PC-9 (cell line): Measurements from ENCODE around the gene MAP2K5. TPM values are rescaled to one million over a fixed set of nuclear protein-coding genes. Genes with fewer than 3 reads are reported as not detected.
A peak's percentile ranks its signal among the peaks of the same experiment; 100 is the strongest.

Source experiments
- BruUV-seq: library from RNA; stranded (reverse); fragments of 400-500 nt; replicated peaks from 2 replicates; lab custom pipeline; 2021; lab: Mats Ljungman, UMichigan
- CTCF ChIA-PET: fragments of 300-600 bp; sonication (Branson Sonifier 250); formaldehyde crosslinking; loops from one replicate; lab custom pipeline; 2022; ENCODE audit warnings: antibody characterized with exemption; lab: Charles Lee
- POLR2A ChIA-PET: fragments of 300-600 bp; sonication (Branson Sonifier 250); formaldehyde crosslinking; loops from one replicate; lab custom pipeline; 2022; ENCODE audit warnings: antibody characterized with exemption; ENCODE audit not compliant: unreplicated experiment; lab: Charles Lee
- DNase-seq, 2 experiments: peaks; one replicate each; pipeline versions ENCODE4 v3.0.0 to v3.0.0-alpha.2; 2015 to 2022; ENCODE audit warnings: mixed read lengths in 1 of 2
- H2AFZ ChIP-seq: fragments of 200-600 bp; sonication (generic); 2 replicates; pipeline ENCODE4 v1.8.1; 2017; ENCODE audit warnings: antibody characterized with exemption
- H3F3A ChIP-seq: fragments of 200-600 bp; sonication (generic); 2 replicates; pipeline ENCODE4 v1.8.1; 2017; ENCODE audit warnings: antibody characterized with exemption, mild to moderate bottlenecking, low read depth; ENCODE audit not compliant: insufficient read depth
- H3K27ac ChIP-seq: fragments of 200-600 bp; sonication (generic); 2 replicates; pipeline ENCODE4 v1.6.1; 2016; ENCODE audit warnings: mixed run types
- H3K27me3 ChIP-seq: fragments of 200-600 bp; sonication (generic); 2 replicates; pipeline ENCODE4 v1.6.1; 2016; ENCODE audit warnings: low read depth, mixed run types; ENCODE audit not compliant: insufficient read depth
- H3K36me3 ChIP-seq: fragments of 200-600 bp; sonication (generic); 2 replicates; pipeline ENCODE4 v1.6.1; 2016; ENCODE audit warnings: low read depth, mixed run types
- H3K4me1 ChIP-seq: fragments of 200-600 bp; sonication (generic); replicated peaks from 2 replicates; pipeline ENCODE4 v1.6.1; 2016; ENCODE audit warnings: mixed run types; ENCODE audit not compliant: insufficient read depth
- H3K4me2 ChIP-seq: fragments of 200-600 bp; sonication (generic); 2 replicates; pipeline ENCODE4 v1.6.1; 2017; ENCODE audit warnings: mixed run types
- H3K4me3 ChIP-seq: fragments of 200-600 bp; sonication (generic); 2 replicates; pipeline ENCODE4 v1.6.1; 2016; ENCODE audit warnings: mixed run types
- H3K79me2 ChIP-seq: fragments of 200-600 bp; sonication (generic); 2 replicates; pipeline ENCODE4 v1.6.1; 2017; ENCODE audit warnings: low read depth, mixed run types
- H3K9me2 ChIP-seq: fragments of 200-600 bp; sonication (generic); 2 replicates; pipeline ENCODE4 v1.8.1; 2017; ENCODE audit warnings: mild to moderate bottlenecking; ENCODE audit not compliant: insufficient read depth
- H3K9me3 ChIP-seq: fragments of 200-600 bp; sonication (generic); 2 replicates; pipeline ENCODE4 v1.8.1; 2016; ENCODE audit warnings: low read depth; ENCODE audit not compliant: insufficient read depth
- H4K20me1 ChIP-seq: fragments of 200-600 bp; sonication (generic); 2 replicates; pipeline ENCODE4 v1.8.1; 2017; ENCODE audit not compliant: insufficient read depth
- EZH2 ChIP-seq: fragments of 200-600 bp; sonication (generic); IDR thresholded peaks from 2 replicates; pipeline ENCODE4 v1.8.0; 2017; ENCODE audit warnings: antibody characterized with exemption, low read depth
- intact Hi-C: fragments of 100-400 bp; cut with micrococcal nuclease; formaldehyde crosslinking; loops from one replicate; pipeline ENCODE4 v1.10.0; 2022; ENCODE audit not compliant: unreplicated experiment
- total RNA-seq: library from RNA; stranded (reverse); gene quantifications from 2 replicates; pipeline ENCODE4 v1.2.3, GENCODE V29; 2021
- TF ChIP-seq, protein P1 (sequence below): fragments of 200-600 bp; sonication (generic); conservative IDR thresholded peaks from 2 replicates; pipeline ENCODE4 v1.6.1; 2017; ENCODE audit warnings: mixed run types, antibody characterized with exemption, mild to moderate bottlenecking, moderate library complexity

Gene MAP2K5
- total RNA-seq, 1 experiment from 2014 or later: 26.9 TPM

- Histone ChIP-seq H3K36me3 (no peaks in the 10 kb centered on the region), H3F3A (no peaks in the 10 kb centered on the region), H3K4me2 (no peak overlapping the region), H4K20me1 (no peaks in the 10 kb centered on the region), H3K9me3 (no peaks in the 10 kb centered on the region), H3K79me2 (no peaks in the 10 kb centered on the region), H3K27ac (no peak overlapping the region), H3K4me1 (peaks cover 14% of the 10 kb centered on the region), H3K4me3 (no peak overlapping the region), H3K9me2 (no peaks in the 10 kb centered on the region), H2AFZ (no peak overlapping the region), H3K27me3 (no peaks in the 10 kb centered on the region)
- ChIA-PET CTCF (no interaction called here), POLR2A (no interaction called here)
- TF ChIP-seq EZH2: no peak
- TF ChIP-seq, protein P1, sequence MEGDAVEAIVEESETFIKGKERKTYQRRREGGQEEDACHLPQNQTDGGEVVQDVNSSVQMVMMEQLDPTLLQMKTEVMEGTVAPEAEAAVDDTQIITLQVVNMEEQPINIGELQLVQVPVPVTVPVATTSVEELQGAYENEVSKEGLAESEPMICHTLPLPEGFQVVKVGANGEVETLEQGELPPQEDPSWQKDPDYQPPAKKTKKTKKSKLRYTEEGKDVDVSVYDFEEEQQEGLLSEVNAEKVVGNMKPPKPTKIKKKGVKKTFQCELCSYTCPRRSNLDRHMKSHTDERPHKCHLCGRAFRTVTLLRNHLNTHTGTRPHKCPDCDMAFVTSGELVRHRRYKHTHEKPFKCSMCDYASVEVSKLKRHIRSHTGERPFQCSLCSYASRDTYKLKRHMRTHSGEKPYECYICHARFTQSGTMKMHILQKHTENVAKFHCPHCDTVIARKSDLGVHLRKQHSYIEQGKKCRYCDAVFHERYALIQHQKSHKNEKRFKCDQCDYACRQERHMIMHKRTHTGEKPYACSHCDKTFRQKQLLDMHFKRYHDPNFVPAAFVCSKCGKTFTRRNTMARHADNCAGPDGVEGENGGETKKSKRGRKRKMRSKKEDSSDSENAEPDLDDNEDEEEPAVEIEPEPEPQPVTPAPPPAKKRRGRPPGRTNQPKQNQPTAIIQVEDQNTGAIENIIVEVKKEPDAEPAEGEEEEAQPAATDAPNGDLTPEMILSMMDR: no peak
- DNase-seq: no peak
- intact Hi-C loops: no loop called here
- no TSS peak for BruUV-seq
Observed at GRCh38 chr15:67744331-67745072, 202.0 kb downstream of the MAP2K5 start.

DNA sequence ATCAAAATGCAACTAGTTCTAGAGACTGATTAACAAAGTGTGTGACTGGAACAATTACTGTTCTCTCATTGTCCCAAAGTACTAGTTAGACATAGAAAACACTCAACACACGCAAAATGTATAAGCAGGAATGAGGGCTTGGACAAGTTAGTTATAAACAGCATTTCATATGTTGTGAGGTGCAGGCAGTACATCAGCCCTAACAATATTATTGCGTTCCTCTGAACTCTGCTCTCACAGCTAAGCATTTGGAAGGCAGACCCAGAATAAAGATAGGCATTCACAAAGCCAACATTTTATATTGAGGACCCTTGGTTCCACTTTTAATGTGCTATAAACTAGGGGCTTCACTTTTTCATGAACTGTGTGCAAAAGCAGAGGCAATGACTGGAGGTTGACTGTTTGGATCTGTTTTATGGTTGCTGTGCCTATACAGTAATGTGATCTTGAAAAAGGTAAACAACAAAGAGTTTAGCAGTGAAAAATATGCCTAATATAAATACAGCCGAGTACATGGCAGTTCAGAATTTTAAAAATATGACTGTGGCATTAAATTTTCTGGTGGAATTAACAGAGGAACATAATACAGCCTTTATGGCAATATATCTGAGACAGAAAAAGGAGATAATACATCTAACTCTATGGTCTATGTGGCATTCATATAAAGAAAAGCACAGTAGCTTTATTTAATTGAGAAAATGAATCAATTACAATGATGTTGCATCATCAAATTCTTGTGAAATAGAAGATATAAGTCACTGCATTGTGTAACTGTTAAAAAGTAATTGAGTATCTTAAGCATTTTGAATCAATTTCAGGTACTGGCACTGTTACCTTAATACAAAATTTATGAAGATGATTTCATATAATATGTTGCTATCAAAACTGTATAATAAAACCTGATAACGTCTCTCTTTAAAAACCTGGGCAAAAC is 202.8 kb downstream of the MAP2K5 start:
- Histone ChIP-seq H3F3A (no peaks in the 10 kb centered on the region), H2AFZ (no peak overlapping the region), H3K4me3 (no peak overlapping the region), H3K9me2 (no peaks in the 10 kb centered on the region), H3K4me2 (peak overlapping the region; percentile 55), H3K4me1 (peaks cover 14% of the 10 kb centered on the region), H3K9me3 (no peaks in the 10 kb centered on the region), H3K79me2 (no peaks in the 10 kb centered on the region), H3K27me3 (no peaks in the 10 kb centered on the region), H4K20me1 (no peaks in the 10 kb centered on the region), H3K27ac (peak overlapping the region; percentile 66), H3K36me3 (no peaks in the 10 kb centered on the region)
- ChIA-PET POLR2A (interaction anchor here (0.6 to 0.7 kb wide), 2 partner anchors 10 to 29 kb away, joined by 3 to 8 read pairs; no protein-coding TSS in a partner anchor), CTCF (no interaction called here)
- BruUV-seq: no TSS peak
- intact Hi-C loops: no loop called here
- no peak for DNase-seq
- TF ChIP-seq, protein P1: no peak
- TF ChIP-seq EZH2: no peak

DNA sequence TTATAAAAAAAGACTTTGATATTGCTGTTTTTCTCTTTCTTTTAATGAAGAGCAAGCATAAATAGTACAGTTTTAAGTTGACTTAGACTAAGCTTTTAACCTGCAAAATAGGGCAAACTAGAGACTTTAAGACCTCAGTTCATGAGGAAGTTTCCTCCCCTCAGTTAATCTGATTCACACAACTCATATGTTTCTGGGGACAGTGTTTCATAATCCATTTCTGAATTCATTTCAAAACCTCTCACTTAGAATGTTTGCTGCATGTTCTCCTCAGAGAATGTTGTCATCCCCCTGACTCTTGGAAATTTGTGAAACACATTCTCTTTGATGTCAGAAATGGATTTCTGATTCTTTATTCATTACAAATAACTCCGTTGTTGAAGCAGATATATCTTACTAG is 203.5 kb downstream of the MAP2K5 start:
- Histone ChIP-seq H3K9me2 (no peaks in the 10 kb centered on the region), H3K4me1 (peaks cover 14% of the 10 kb centered on the region), H2AFZ (0 out of 2 replicates have a peak overlapping the region, but pooled peaks have one; percentile 25), H4K20me1 (no peaks in the 10 kb centered on the region), H3K36me3 (no peaks in the 10 kb centered on the region), H3K4me2 (peak overlapping the region; percentile 55), H3K27ac (peak overlapping the region; percentile 66), H3K79me2 (no peaks in the 10 kb centered on the region), H3K27me3 (no peaks in the 10 kb centered on the region), H3K9me3 (no peaks in the 10 kb centered on the region), H3F3A (no peaks in the 10 kb centered on the region), H3K4me3 (no peak overlapping the region)
- CTCF ChIA-PET: no interaction called here
- POLR2A ChIA-PET: interaction anchor here (0.6 kb wide), 1 partner anchor 9 kb away, joined by 8 read pairs; no protein-coding TSS in a partner anchor
- DNase-seq: no peak
- no peak for TF ChIP-seq EZH2
- TF ChIP-seq, protein P1: no peak
- no TSS peak for BruUV-seq
- intact Hi-C loops: no loop called here
